Thoracic aorta (tissue), 2 donors: Measurements from ENCODE around the gene CPSF4L. TPM values are rescaled to one million over a fixed set of nuclear protein-coding genes. Genes with fewer than 3 reads are reported as not detected.

Source experiments
- ATAC-seq: fragments of 150-250 bp; one replicate; pipeline ENCODE4 v1.8.0; 2017; ENCODE audit warnings: low read depth; ENCODE audit not compliant: insufficient number of reproducible peaks, low FRiP score
- DNase-seq: peaks from one replicate; pipeline ENCODE4 v3.0.0-alpha.2; 2020; ENCODE audit warnings: low spot score
- H3K27ac ChIP-seq, 2 donors: fragments of 200-600 bp; sonication (generic); 1 replicate in 1 of 2; 2 replicates in 1 of 2; pipeline ENCODE4 v1.5.1; 2016; ENCODE audit warnings: mild to moderate bottlenecking in 2 of 2, moderate library complexity in 2 of 2
- H3K27me3 ChIP-seq: fragments of 200-600 bp; sonication (generic); replicated peaks from 2 replicates; pipeline ENCODE4 v1.6.0; 2016; ENCODE audit warnings: mild to moderate bottlenecking; ENCODE audit not compliant: insufficient read depth
- H3K36me3 ChIP-seq: fragments of 200-600 bp; sonication (generic); one replicate; pipeline ENCODE4 v1.5.1; 2016
- H3K4me1 ChIP-seq, 2 donors: fragments of 200-600 bp; sonication (generic); 1 replicate in 1 of 2; 2 replicates in 1 of 2; pipeline versions ENCODE4 v1.5.1 to v1.6.0; 2016; ENCODE audit warnings: low read depth in 2 of 2, mild to moderate bottlenecking in 1 of 2; ENCODE audit not compliant: control insufficient read depth in 1 of 2
- H3K4me3 ChIP-seq: fragments of 200-600 bp; sonication (generic); 2 replicates; pipeline ENCODE4 v1.5.1; 2016; ENCODE audit warnings: mild to moderate bottlenecking
- H3K9me3 ChIP-seq: fragments of 200-600 bp; sonication (generic); 2 replicates; pipeline ENCODE4 v1.5.1; 2016
- CTCF ChIP-seq: fragments of 200-600 bp; sonication (generic); IDR thresholded peaks from one replicate; pipeline ENCODE4 v1.5.1; 2019; ENCODE audit warnings: antibody characterized with exemption
- total RNA-seq, 2 donors: library from RNA; depleted of rRNA; stranded (reverse); fragments of >200 nt; gene quantifications; one replicate each; pipeline versions ENCODE4 v1.1.0 to v1.2.3, GENCODE V29; 2016

The CPSF4L gene
- total RNA-seq, 2 donors from 2014 or later, result not detected

- no peak overlapping the region for H3K27ac ChIP-seq
- no peaks in the 10 kb centered on the region for H3K9me3 ChIP-seq
- ATAC-seq, result no peak
Measured at GRCh38 chr17:73226556-73227172, 35.0 kb downstream of the CPSF4L start.

DNA sequence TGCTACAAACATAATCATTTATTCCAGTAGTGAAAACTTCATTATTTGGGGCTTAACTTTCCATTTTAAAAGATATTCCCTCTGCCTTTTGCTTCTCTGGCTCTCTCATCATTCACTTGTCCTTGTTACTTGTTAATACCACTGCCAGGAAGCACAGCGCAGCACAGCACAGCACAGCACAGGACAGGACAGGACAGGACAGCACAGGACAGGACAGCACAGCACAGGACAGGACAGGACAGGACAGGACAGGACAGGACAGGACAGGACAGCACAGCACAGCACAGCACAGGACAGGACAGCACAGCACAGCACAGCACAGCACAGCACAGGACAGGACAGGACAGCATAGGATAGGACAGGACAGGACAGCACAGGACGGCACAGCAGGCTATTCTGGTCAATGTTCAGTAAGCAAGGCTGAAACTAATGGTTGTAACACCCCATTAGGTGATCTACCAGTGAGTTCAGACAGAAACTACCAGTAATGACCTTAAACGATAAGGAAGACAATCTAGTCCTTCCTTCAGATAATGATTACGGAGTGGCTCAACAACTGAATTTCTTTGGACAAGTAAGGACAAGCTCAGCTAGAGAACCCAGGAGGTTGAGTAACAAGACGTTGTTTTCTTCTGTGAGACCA lies 36.9 kb downstream of the CPSF4L start:
- Histone ChIP-seq H3K27ac (no peak overlapping the region), H3K9me3 (no peaks in the 10 kb centered on the region), H3K27me3 (no peaks in the 10 kb centered on the region), H3K4me1 (peaks cover 9 to 25% of the 10 kb centered on the region in 2 donors), H3K36me3 (no peaks in the 10 kb centered on the region), H3K4me3 (no peak overlapping the region)
- ATAC-seq (no peak), DNase-seq (no peak)
- TF ChIP-seq CTCF, result no peak

More at GRCh38 chr17:73226556-73227172, 35.0 kb downstream of the CPSF4L start:
- Histone ChIP-seq H3K4me3 (no peak overlapping the region), H3K4me1 (peaks cover 9 to 42% of the 10 kb centered on the region in 2 donors), H3K27me3 (no peaks in the 10 kb centered on the region), H3K36me3 (no peaks in the 10 kb centered on the region)
- TF ChIP-seq CTCF, result no peak
- no peak for DNase-seq

GRCh38 chr17:73224237-73224636 lies 37.4 kb downstream of the CPSF4L start:
- Histone ChIP-seq H3K27me3 (no peaks in the 10 kb centered on the region), H3K4me3 (no peak overlapping the region), H3K9me3 (no peaks in the 10 kb centered on the region), H3K27ac (no peak overlapping the region), H3K4me1 (peaks cover 9 to 23% of the 10 kb centered on the region in 2 donors), H3K36me3 (no peaks in the 10 kb centered on the region)
- no peak for ATAC-seq
- TF ChIP-seq CTCF, result no peak
- no peak for DNase-seq

- Histone ChIP-seq H3K36me3 (no peaks in the 10 kb centered on the region), H3K9me3 (no peaks in the 10 kb centered on the region), H3K27me3 (no peaks in the 10 kb centered on the region), H3K4me3 (no peak overlapping the region), H3K27ac (no peak overlapping the region), H3K4me1 (peaks cover 9 to 18% of the 10 kb centered on the region in 2 donors)
- no peak for TF ChIP-seq CTCF
- DNase-seq, result no peak
- no peak for ATAC-seq
Measured at GRCh38 chr17:73223626-73224230, 38.0 kb downstream of the CPSF4L start.

DNA sequence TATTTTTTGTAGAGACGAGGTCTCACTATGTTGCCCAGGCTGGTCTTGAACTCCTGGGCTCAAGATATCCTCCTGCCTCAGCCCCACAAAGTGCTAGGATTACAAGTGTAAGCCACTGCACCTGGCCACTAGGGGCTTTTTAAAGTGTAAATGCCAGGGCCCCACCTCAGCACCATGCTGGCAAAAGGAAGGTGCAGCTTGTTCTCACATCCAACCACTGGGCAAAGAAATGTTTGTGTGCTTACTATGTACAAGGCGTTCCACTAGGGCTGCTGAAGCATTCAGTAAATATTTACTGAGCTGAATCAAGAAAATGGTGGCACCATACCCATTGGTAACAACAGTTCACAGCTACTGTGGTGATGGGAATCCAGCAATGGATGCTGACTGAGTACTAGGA lies 46.2 kb downstream of the CPSF4L start:
- H3K27me3 ChIP-seq, result no peaks in the 10 kb centered on the region
- no peak overlapping the region for H3K27ac ChIP-seq
- no peaks in the 10 kb centered on the region for H3K9me3 ChIP-seq
- no peak for TF ChIP-seq CTCF
- no peaks in the 10 kb centered on the region for H3K4me1 ChIP-seq
- H3K36me3 ChIP-seq, result peaks cover 7% of the 10 kb centered on the region
- no peak for ATAC-seq
- DNase-seq, result no peak
- no peak overlapping the region for H3K4me3 ChIP-seq
